HCT116 (cell line): Measurements from ENCODE around the gene PSME3IP1. TPM values are rescaled to one million over a fixed set of nuclear protein-coding genes. Genes with fewer than 3 reads are reported as not detected.

Experiments used
- ATAC-seq: fragments of 200-7000 bp; cut with Tn5 transposase; 2 replicates; pipeline ENCODE4 v1.9.1; 2020; ENCODE audit warnings: mild to moderate bottlenecking, moderate library complexity
- BruUV-seq: library from RNA; stranded (reverse); fragments of 400-500 nt; replicated peaks from 2 replicates; lab custom pipeline; 2021; lab: Mats Ljungman, UMichigan
- CTCF ChIA-PET: fragments of 300-600 bp; sonication (Branson Sonifier 250); formaldehyde crosslinking; loops from one replicate; lab custom pipeline; 2021; ENCODE audit warnings: antibody characterized with exemption; lab: Charles Lee
- POLR2A ChIA-PET: fragments of 300-600, 350-600 bp; sonication (Branson Sonifier 250); formaldehyde crosslinking; loops from one replicate; lab custom pipeline; 2021; ENCODE audit warnings: antibody characterized with exemption; lab: Charles Lee
- RAD21 ChIA-PET, 2 experiments: fragments of 300-600 bp; sonication (Branson Sonifier 250); formaldehyde crosslinking; loops; one replicate each; lab custom pipeline; 2023; ENCODE audit warnings: low total read pairs in 2 of 2; ENCODE audit not compliant: uncharacterized antibody in 2 of 2, unreplicated experiment in 2 of 2, low non-redundant PET in 1 of 2; lab: Charles Lee
- DNase-seq: peaks from one replicate; pipeline ENCODE4 v3.0.0-alpha.2; 2010; ENCODE audit warnings: low read depth, low spot score
- H2AFZ ChIP-seq: fragments of 200-600 bp; shearing (Covaris generic), sonication (generic); 2 replicates; pipeline ENCODE4 v1.6.1; 2017; ENCODE audit warnings: low read depth, mixed run types, mixed read lengths, antibody characterized with exemption, low read length; ENCODE audit not compliant: poor library complexity, severe bottlenecking
- H3K27ac ChIP-seq: 2 replicates; pipeline ENCODE4 v1.5.1; 2012; ENCODE audit warnings: low read depth, low read length
- H3K27me3 ChIP-seq: fragments of 200-600 bp; sonication (generic); 2 replicates; pipeline ENCODE4 v1.6.1; 2016; ENCODE audit warnings: mixed run types, low read length, mixed read lengths; ENCODE audit not compliant: insufficient read depth
- H3K36me3 ChIP-seq, 2 experiments: fragments of 200-500 bp in 1 of 2; fragments of 200-600 bp in 1 of 2; sonication (Bioruptor generic) in 1 of 2; sonication (generic) in 1 of 2; 2 replicates each; pipeline versions ENCODE4 v1.5.1 to v1.6.1; 2014 to 2016; ENCODE audit warnings: low read length in 2 of 2, inconsistent platforms in 1 of 2, mixed read lengths in 1 of 2, mixed run types in 1 of 2; ENCODE audit not compliant: insufficient read depth in 2 of 2, control insufficient read depth in 1 of 2
- H3K4me1 ChIP-seq, 2 experiments: fragments of 200-600 bp in 1 of 2; sonication (generic) in 1 of 2; 2 replicates each; pipeline versions ENCODE4 v1.5.1 to v1.6.1; 2012 to 2017; ENCODE audit warnings: low read length in 2 of 2, inconsistent platforms in 1 of 2, mild to moderate bottlenecking in 1 of 2, mixed read lengths in 1 of 2, mixed run types in 1 of 2, moderate library complexity in 1 of 2; ENCODE audit not compliant: insufficient read depth in 2 of 2, control insufficient read depth in 1 of 2
- H3K4me2 ChIP-seq: fragments of 200-600 bp; sonication (generic); 2 replicates; pipeline ENCODE4 v1.6.1; 2017; ENCODE audit warnings: mixed run types, low read length, mixed read lengths
- H3K4me3 ChIP-seq, 2 experiments: fragments of 200-600 bp in 1 of 2; sonication (generic) in 1 of 2; replicated peaks in 1 of 2; 2 replicates each; pipeline ENCODE4 v1.5.1; 2011 to 2016; ENCODE audit warnings: low read length in 2 of 2, control low read depth in 1 of 2, low read depth in 1 of 2, mild to moderate bottlenecking in 1 of 2, mixed read lengths in 1 of 2, mixed run types in 1 of 2
- H3K79me2 ChIP-seq: fragments of 200-600 bp; sonication (generic); 2 replicates; pipeline ENCODE4 v1.6.1; 2017; ENCODE audit warnings: mild to moderate bottlenecking, mixed run types, low read length, moderate library complexity, mixed read lengths; ENCODE audit not compliant: insufficient read depth
- H3K9ac ChIP-seq: fragments of 200-600 bp; sonication (generic); 2 replicates; pipeline ENCODE4 v1.6.1; 2016; ENCODE audit warnings: low read length, mixed read lengths
- H3K9me2 ChIP-seq: fragments of 200-600 bp; sonication (generic), shearing (Covaris generic); 2 replicates; pipeline ENCODE4 v1.6.1; 2017; ENCODE audit warnings: mixed run types, mild to moderate bottlenecking, moderate library complexity; ENCODE audit not compliant: insufficient read depth
- H3K9me3 ChIP-seq, 2 experiments: fragments of 200-500 bp in 1 of 2; fragments of 200-600 bp in 1 of 2; sonication (Bioruptor generic) in 1 of 2; sonication (generic) in 1 of 2; 2 replicates each; pipeline ENCODE4 v1.6.1; 2014 to 2017; ENCODE audit warnings: low read length in 2 of 2, mixed read lengths in 2 of 2, inconsistent platforms in 1 of 2, low read depth in 1 of 2, mild to moderate bottlenecking in 1 of 2, mixed run types in 1 of 2, moderate library complexity in 1 of 2; ENCODE audit not compliant: control insufficient read depth in 1 of 2, insufficient read depth in 1 of 2
- H4K20me1 ChIP-seq: fragments of 200-600 bp; sonication (generic), shearing (Covaris generic); 2 replicates; pipeline ENCODE4 v1.6.1; 2017; ENCODE audit warnings: mixed run types, mild to moderate bottlenecking, moderate library complexity; ENCODE audit not compliant: insufficient read depth
- CBX3 ChIP-seq: IDR thresholded peaks from 2 replicates; pipeline ENCODE4 v1.6.1; 2012; ENCODE audit warnings: low read depth
- CEBPB ChIP-seq: IDR thresholded peaks from 2 replicates; pipeline ENCODE4 v1.6.1; 2012; ENCODE audit warnings: low read depth
- ELF1 ChIP-seq: IDR thresholded peaks from 2 replicates; pipeline ENCODE4 v1.6.1; 2012; ENCODE audit warnings: low read depth, borderline replicate concordance
- EZH2phosphoT487 ChIP-seq: fragments of 200-600 bp; IDR thresholded peaks from 2 replicates; pipeline ENCODE4 v1.6.1; 2018; ENCODE audit warnings: antibody characterized with exemption, borderline replicate concordance
- POLR2AphosphoS5 ChIP-seq: IDR thresholded peaks from 2 replicates; pipeline ENCODE4 v1.6.1; 2011; ENCODE audit warnings: mild to moderate bottlenecking, low read depth, low read length, moderate library complexity
- RAD21 ChIP-seq: IDR thresholded peaks from 2 replicates; pipeline ENCODE4 v1.6.1; 2012; ENCODE audit warnings: low read depth, mild to moderate bottlenecking
- SIN3A ChIP-seq: IDR thresholded peaks from 2 replicates; pipeline ENCODE4 v1.6.1; 2012; ENCODE audit warnings: low read depth
- intact Hi-C: fragments of 100-400 bp; cut with micrococcal nuclease; formaldehyde crosslinking; loops from 2 replicates; pipeline ENCODE4 v1.10.0; 2022
- total RNA-seq: library from RNA; stranded (reverse); gene quantifications from one replicate; pipeline ENCODE4 v1.2.1, GENCODE V29; 2021; ENCODE audit not compliant: unreplicated experiment
- TF ChIP-seq, protein P1 (sequence below): IDR thresholded peaks from 2 replicates; pipeline ENCODE4 v1.6.1; 2012
- TF ChIP-seq, protein P2 (sequence below): IDR thresholded peaks from 2 replicates; pipeline ENCODE4 v1.6.1; 2012; ENCODE audit warnings: low read depth

The PSME3IP1 gene
- total RNA-seq, 1 experiment from 2014 or later, result 88.5 TPM

DNA sequence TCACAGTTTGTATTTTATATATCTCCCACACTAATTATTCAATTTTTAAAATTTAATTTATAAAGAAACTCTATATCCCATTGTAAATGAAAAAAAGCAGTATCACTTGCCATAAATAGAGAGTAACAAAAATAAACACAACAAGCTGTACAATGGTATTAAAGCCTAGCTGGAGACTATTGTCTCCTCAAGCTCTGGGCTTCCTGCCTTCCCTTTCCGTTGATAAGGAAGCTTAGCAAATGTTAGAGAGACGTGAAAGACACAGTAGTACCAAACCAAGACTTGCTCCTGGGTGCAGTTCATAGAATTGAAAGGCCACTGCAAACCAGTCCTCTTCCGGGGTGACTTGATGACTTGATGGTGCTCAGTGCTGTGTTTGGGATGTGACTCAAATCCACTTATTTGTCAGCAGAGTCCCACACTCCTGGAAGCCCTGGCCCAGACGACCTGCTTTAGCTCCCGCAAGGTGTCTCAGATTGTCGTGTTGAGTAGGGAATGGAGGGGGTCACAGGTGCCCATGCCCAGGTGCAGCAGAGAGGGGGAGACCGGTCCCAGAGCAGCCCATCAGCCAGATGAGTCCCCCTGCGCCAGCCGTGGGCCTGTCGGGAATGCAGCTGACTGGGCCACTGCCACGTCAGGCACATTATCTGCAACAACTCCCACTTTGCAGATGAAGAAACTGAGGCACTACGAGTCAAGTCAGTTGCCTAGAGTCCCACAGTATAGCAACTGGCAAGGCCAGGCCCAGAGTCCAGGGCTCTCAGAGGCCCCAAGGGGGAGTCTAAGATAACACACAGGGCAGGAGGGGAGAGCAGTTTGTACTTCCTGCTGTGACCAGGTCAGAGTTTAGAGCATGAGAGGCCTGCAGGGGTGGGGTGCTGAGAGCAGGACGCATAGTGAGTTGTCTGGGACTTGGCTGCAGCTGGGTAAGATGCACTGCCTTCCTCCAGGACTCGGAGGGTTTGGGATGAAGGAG is 40.5 kb downstream of the PSME3IP1 start:
- Histone ChIP-seq H3K27me3 (no peaks in the 10 kb centered on the region), H3K27ac (no peak overlapping the region), H2AFZ (no peak overlapping the region), H3K4me2 (no peak overlapping the region), H3K36me3 (no peaks in the 10 kb centered on the region), H3K9ac (no peak overlapping the region), H3K79me2 (no peaks in the 10 kb centered on the region), H4K20me1 (no peaks in the 10 kb centered on the region), H3K9me3 (no peaks in the 10 kb centered on the region), H3K4me3 (no peak overlapping the region), H3K9me2 (no peaks in the 10 kb centered on the region), H3K4me1 (no peaks in the 10 kb centered on the region)
- no peak for ATAC-seq
- ChIA-PET CTCF (interaction anchor here (0.8 kb wide), 1 partner anchor 52 kb away, joined by 3 read pairs; no protein-coding TSS in a partner anchor), RAD21 (no interaction called here), POLR2A (no interaction called here)
- TF ChIP-seq, protein P1, sequence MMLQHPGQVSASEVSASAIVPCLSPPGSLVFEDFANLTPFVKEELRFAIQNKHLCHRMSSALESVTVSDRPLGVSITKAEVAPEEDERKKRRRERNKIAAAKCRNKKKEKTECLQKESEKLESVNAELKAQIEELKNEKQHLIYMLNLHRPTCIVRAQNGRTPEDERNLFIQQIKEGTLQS, result no peak
- TF ChIP-seq ELF1 (no peak), POLR2AphosphoS5 (no peak), CEBPB (no peak), SIN3A (no peak), CBX3 (no peak), RAD21 (no peak), EZH2phosphoT487 (no peak)
- TF ChIP-seq, protein P2, sequence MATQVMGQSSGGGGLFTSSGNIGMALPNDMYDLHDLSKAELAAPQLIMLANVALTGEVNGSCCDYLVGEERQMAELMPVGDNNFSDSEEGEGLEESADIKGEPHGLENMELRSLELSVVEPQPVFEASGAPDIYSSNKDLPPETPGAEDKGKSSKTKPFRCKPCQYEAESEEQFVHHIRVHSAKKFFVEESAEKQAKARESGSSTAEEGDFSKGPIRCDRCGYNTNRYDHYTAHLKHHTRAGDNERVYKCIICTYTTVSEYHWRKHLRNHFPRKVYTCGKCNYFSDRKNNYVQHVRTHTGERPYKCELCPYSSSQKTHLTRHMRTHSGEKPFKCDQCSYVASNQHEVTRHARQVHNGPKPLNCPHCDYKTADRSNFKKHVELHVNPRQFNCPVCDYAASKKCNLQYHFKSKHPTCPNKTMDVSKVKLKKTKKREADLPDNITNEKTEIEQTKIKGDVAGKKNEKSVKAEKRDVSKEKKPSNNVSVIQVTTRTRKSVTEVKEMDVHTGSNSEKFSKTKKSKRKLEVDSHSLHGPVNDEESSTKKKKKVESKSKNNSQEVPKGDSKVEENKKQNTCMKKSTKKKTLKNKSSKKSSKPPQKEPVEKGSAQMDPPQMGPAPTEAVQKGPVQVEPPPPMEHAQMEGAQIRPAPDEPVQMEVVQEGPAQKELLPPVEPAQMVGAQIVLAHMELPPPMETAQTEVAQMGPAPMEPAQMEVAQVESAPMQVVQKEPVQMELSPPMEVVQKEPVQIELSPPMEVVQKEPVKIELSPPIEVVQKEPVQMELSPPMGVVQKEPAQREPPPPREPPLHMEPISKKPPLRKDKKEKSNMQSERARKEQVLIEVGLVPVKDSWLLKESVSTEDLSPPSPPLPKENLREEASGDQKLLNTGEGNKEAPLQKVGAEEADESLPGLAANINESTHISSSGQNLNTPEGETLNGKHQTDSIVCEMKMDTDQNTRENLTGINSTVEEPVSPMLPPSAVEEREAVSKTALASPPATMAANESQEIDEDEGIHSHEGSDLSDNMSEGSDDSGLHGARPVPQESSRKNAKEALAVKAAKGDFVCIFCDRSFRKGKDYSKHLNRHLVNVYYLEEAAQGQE, result no peak
- no TSS peak for BruUV-seq
- intact Hi-C loops, result no loop called here
- DNase-seq, result no peak
